ENCODE data around the gene UBE2M. TPM values are rescaled to one million over a fixed set of nuclear protein-coding genes. Genes with fewer than 3 reads are reported as not detected.

UBE2M gene
- total and polyA plus RNA-seq, 2 experiments from 2014 or later = 27.6 to 64.5 TPM

DNA sequence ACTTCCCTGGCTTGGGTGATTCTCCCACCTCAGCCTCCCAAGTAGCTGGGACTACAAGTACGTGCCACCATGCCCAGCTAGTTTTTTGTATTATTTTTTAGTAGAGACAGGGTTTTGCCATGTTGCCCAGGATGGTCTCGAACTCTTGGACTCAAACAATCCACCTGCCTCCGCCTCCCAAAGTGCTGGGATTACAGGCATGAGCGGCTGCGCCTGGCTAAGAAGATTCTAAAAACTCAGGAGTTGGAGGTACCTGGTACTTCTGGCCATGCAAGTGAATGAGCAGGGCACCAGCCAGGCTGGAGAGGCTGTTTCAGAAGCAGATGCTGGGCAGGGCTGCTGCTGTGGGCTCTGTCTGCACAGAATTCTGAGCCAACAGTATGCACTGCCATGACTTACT, 8.6 kb upstream of the UBE2M start:
- Histone ChIP-seq H3K4me2 (no peak overlapping the region), H3K9me2 (ENCODE audit: insufficient read depth) (no peaks in the 10 kb centered on the region), H3K79me2 (replicated peaks; ENCODE audit: insufficient read depth) (no peaks in the 10 kb centered on the region), H3K27ac (ENCODE audit: low read depth) (no peak overlapping the region), H4K20me1 (replicated peaks; ENCODE audit: insufficient read depth) (no peaks in the 10 kb centered on the region), H3K27me3 (ENCODE audit: insufficient read depth) (peaks cover 24% of the 10 kb centered on the region), H2AFZ (no peak overlapping the region), H3K4me3 (no peak overlapping the region), H3F3A (replicated peaks; ENCODE audit: low read depth) (peaks cover 4% of the 10 kb centered on the region), H3K36me3 (ENCODE audit: insufficient read depth) (no peaks in the 10 kb centered on the region), H3K4me1 (ENCODE audit: insufficient read depth) (peaks cover 7% of the 10 kb centered on the region; the same call in 1 of the 2 replicates)
- Mint-ChIP-seq H3K4me1 (peaks cover 14% of the 10 kb centered on the region), H3K9me3 (no peaks in the 10 kb centered on the region; the same call in 2 of the 3 replicates), H3K27ac (no peak overlapping the region), H3K4me3 (no peak overlapping the region), H3K36me3 (ENCODE audit: low read depth) (peaks cover 29% of the 10 kb centered on the region), H3K27me3 (ENCODE audit: insufficient read depth, low read depth, poor library complexity) (peaks cover 23% of the 10 kb centered on the region)
- TF ChIP-seq NANOG (IDR thresholded peaks at IDR 0.05; ENCODE audit: borderline replicate concordance) (no peak), CREB1 (CRISPR knock-in tag; IDR thresholded peaks at IDR 0.05; ENCODE audit: low read depth) (no peak), EZH2 (IDR thresholded peaks at IDR 0.05; ENCODE audit: low read depth, unreplicated experiment) (no peak), JUNB (IDR thresholded peaks at IDR 0.05; ENCODE audit: unreplicated experiment) (no peak), POLR2AphosphoS5 (IDR thresholded peaks at IDR 0.05; ENCODE audit: low read depth) (no peak), ZNF331 (CRISPR knock-in tag; IDR thresholded peaks at IDR 0.05; ENCODE audit: low read depth) (no peak), EZH2phosphoT487 (IDR thresholded peaks at IDR 0.05; ENCODE audit: unreplicated experiment) (no peak), ZNF114 (CRISPR knock-in tag; IDR thresholded peaks at IDR 0.05) (no peak)
- TF ChIP-seq, protein P1, sequence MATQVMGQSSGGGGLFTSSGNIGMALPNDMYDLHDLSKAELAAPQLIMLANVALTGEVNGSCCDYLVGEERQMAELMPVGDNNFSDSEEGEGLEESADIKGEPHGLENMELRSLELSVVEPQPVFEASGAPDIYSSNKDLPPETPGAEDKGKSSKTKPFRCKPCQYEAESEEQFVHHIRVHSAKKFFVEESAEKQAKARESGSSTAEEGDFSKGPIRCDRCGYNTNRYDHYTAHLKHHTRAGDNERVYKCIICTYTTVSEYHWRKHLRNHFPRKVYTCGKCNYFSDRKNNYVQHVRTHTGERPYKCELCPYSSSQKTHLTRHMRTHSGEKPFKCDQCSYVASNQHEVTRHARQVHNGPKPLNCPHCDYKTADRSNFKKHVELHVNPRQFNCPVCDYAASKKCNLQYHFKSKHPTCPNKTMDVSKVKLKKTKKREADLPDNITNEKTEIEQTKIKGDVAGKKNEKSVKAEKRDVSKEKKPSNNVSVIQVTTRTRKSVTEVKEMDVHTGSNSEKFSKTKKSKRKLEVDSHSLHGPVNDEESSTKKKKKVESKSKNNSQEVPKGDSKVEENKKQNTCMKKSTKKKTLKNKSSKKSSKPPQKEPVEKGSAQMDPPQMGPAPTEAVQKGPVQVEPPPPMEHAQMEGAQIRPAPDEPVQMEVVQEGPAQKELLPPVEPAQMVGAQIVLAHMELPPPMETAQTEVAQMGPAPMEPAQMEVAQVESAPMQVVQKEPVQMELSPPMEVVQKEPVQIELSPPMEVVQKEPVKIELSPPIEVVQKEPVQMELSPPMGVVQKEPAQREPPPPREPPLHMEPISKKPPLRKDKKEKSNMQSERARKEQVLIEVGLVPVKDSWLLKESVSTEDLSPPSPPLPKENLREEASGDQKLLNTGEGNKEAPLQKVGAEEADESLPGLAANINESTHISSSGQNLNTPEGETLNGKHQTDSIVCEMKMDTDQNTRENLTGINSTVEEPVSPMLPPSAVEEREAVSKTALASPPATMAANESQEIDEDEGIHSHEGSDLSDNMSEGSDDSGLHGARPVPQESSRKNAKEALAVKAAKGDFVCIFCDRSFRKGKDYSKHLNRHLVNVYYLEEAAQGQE (IDR thresholded peaks at IDR 0.05; ENCODE audit: unreplicated experiment) = no peak
- no peak for ATAC-seq
- DNase-seq (ENCODE audit: low spot score) = no peak

DNA sequence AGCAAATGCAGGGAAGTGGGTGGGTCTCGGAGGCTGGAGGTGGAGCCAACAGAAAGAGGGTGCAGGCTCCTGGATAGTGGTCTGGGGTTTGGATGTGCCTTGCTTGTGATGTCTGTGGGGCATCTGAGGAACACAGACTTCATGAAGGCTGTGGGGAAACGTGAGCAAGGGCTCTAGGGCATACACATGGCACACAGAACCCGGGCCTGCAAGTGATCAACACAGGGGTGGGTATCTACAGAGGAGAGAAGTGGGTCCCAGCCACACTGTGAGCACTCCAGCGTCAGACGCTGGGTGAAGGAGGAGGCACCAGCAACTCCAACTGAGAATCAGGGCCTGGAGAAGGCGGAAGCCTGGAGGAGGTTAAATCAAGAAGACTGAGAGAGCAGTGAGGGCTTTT, 5.4 kb upstream of the UBE2M start:
- Histone ChIP-seq H3K9me2 (ENCODE audit: insufficient read depth) (peaks cover 5% of the 10 kb centered on the region; the same call in 1 of the 2 replicates), H3K79me2 (replicated peaks; ENCODE audit: insufficient read depth) (no peaks in the 10 kb centered on the region), H3K4me3 (peak overlapping the region; percentile 65), H3K36me3 (ENCODE audit: insufficient read depth) (no peaks in the 10 kb centered on the region), H3K27me3 (ENCODE audit: insufficient read depth) (peaks cover 48% of the 10 kb centered on the region), H3F3A (replicated peaks; ENCODE audit: low read depth) (peaks cover 21% of the 10 kb centered on the region), H3K4me1 (ENCODE audit: insufficient read depth) (peaks cover 14% of the 10 kb centered on the region; the same call in 1 of the 2 replicates), H3K27ac (ENCODE audit: low read depth) (no peak overlapping the region), H3K4me2 (peak overlapping the region; percentile 93), H4K20me1 (replicated peaks; ENCODE audit: insufficient read depth) (no peaks in the 10 kb centered on the region), H2AFZ (no peak overlapping the region)
- Mint-ChIP-seq H3K36me3 (ENCODE audit: low read depth) (peaks cover 22% of the 10 kb centered on the region), H3K4me1 (peaks cover 19% of the 10 kb centered on the region), H3K9me3 (no peaks in the 10 kb centered on the region; the same call in 2 of the 3 replicates), H3K27me3 (ENCODE audit: insufficient read depth, low read depth, poor library complexity) (peaks cover 43% of the 10 kb centered on the region), H3K4me3 (peak overlapping the region; percentile 80), H3K27ac (no peak overlapping the region)
- no peak for ATAC-seq
- no peak for DNase-seq (ENCODE audit: low spot score)
- TF ChIP-seq, protein P2, sequence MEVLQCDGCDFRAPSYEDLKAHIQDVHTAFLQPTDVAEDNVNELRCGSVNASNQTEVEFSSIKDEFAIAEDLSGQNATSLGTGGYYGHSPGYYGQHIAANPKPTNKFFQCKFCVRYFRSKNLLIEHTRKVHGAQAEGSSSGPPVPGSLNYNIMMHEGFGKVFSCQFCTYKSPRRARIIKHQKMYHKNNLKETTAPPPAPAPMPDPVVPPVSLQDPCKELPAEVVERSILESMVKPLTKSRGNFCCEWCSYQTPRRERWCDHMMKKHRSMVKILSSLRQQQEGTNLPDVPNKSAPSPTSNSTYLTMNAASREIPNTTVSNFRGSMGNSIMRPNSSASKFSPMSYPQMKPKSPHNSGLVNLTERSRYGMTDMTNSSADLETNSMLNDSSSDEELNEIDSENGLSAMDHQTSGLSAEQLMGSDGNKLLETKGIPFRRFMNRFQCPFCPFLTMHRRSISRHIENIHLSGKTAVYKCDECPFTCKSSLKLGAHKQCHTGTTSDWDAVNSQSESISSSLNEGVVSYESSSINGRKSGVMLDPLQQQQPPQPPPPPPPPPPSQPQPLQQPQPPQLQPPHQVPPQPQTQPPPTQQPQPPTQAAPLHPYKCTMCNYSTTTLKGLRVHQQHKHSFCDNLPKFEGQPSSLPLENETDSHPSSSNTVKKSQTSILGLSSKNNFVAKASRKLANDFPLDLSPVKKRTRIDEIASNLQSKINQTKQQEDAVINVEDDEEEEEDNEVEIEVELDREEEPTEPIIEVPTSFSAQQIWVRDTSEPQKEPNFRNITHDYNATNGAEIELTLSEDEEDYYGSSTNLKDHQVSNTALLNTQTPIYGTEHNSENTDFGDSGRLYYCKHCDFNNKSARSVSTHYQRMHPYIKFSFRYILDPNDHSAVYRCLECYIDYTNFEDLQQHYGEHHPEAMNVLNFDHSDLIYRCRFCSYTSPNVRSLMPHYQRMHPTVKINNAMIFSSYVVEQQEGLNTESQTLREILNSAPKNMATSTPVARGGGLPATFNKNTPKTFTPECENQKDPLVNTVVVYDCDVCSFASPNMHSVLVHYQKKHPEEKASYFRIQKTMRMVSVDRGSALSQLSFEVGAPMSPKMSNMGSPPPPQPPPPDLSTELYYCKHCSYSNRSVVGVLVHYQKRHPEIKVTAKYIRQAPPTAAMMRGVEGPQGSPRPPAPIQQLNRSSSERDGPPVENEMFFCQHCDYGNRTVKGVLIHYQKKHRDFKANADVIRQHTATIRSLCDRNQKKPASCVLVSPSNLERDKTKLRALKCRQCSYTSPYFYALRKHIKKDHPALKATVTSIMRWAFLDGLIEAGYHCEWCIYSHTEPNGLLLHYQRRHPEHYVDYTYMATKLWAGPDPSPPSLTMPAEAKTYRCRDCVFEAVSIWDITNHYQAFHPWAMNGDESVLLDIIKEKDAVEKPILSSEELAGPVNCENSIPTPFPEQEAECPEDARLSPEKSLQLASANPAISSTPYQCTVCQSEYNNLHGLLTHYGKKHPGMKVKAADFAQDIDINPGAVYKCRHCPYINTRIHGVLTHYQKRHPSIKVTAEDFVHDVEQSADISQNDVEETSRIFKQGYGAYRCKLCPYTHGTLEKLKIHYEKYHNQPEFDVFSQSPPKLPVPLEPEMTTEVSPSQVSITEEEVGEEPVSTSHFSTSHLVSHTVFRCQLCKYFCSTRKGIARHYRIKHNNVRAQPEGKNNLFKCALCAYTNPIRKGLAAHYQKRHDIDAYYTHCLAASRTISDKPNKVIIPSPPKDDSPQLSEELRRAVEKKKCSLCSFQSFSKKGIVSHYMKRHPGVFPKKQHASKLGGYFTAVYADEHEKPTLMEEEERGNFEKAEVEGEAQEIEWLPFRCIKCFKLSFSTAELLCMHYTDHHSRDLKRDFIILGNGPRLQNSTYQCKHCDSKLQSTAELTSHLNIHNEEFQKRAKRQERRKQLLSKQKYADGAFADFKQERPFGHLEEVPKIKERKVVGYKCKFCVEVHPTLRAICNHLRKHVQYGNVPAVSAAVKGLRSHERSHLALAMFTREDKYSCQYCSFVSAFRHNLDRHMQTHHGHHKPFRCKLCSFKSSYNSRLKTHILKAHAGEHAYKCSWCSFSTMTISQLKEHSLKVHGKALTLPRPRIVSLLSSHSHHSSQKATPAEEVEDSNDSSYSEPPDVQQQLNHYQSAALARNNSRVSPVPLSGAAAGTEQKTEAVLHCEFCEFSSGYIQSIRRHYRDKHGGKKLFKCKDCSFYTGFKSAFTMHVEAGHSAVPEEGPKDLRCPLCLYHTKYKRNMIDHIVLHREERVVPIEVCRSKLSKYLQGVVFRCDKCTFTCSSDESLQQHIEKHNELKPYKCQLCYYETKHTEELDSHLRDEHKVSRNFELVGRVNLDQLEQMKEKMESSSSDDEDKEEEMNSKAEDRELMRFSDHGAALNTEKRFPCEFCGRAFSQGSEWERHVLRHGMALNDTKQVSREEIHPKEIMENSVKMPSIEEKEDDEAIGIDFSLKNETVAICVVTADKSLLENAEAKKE (CRISPR knock-in tag; IDR thresholded peaks at IDR 0.05) = no peak

All from GM23338 (cell line).